ENCODE data around the gene TTC9B. TPM values are rescaled to one million over a fixed set of nuclear protein-coding genes. Genes with fewer than 3 reads are reported as not detected.

Gene TTC9B
- not detected in 2 replicates for total RNA-seq (2014; rRNA removed; shearing (Covaris generic); ENCODE audit: low replicate concordance)

- Histone ChIP-seq H3K4me3 (no peak within 1 kb of the TSS), H3K9me3 (peaks cover 3% of the 10 kb centered on the region; the same call in 1 of the 2 replicates)
- DNase-seq = peak; percentile 37
Observed at GRCh38 chr19:40217934-40218890, at the start of gene TTC9B. TTC9B (minus strand) TSS chr19:40218384; CDS start chr19:40218381, 3 bp downstream.

DNA sequence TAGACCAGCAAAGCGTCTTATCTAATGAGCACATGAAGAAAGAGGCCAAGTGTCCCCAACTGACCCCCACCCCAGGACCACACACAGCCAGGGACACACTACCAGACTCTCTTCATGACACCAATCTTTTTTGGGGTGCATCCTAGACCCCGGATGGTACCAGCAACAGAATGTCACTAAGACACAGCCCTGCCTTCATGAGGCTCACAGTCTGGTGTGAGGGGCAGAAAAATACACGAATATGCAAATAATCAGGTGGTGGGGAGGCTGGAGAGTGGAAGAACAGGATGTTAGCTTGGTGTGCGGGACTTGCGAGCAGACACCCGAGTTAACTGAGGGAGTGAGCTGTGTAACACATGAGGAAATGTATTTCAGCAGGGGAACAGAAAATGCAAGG is 49.4 kb upstream of the TTC9B start:
- no peak for DNase-seq
- peaks cover 76% of the 10 kb centered on the region for H3K36me3 ChIP-seq
- no peaks in the 10 kb centered on the region for H3K27me3 ChIP-seq
- H3K9me3 ChIP-seq = no peaks in the 10 kb centered on the region
- no peak overlapping the region for H3K4me3 ChIP-seq

More at GRCh38 chr19:40217934-40218890, at the start of gene TTC9B:
- H3K36me3 ChIP-seq = no peaks in the 10 kb centered on the region
- H3K27me3 ChIP-seq = peaks cover 28% of the 10 kb centered on the region

GRCh38 chr19:40266912-40267600 is 48.9 kb upstream of the TTC9B start:
- Histone ChIP-seq H3K27me3 (no peaks in the 10 kb centered on the region), H3K36me3 (peaks cover 76% of the 10 kb centered on the region), H3K9me3 (no peaks in the 10 kb centered on the region), H3K4me3 (no peak overlapping the region)
- DNase-seq = no peak

GRCh38 chr19:40266119-40266518 is 47.9 kb upstream of the TTC9B start:
- no peaks in the 10 kb centered on the region for H3K9me3 ChIP-seq
- DNase-seq = no peak
- peaks cover 68% of the 10 kb centered on the region for H3K36me3 ChIP-seq
- no peak overlapping the region for H3K4me3 ChIP-seq
- H3K27me3 ChIP-seq = no peaks in the 10 kb centered on the region

GRCh38 chr19:40265763-40266099 is 47.5 kb upstream of the TTC9B start:
- Histone ChIP-seq H3K27me3 (no peaks in the 10 kb centered on the region), H3K4me3 (no peak overlapping the region), H3K9me3 (no peaks in the 10 kb centered on the region), H3K36me3 (peaks cover 71% of the 10 kb centered on the region)
- DNase-seq = no peak

DNA sequence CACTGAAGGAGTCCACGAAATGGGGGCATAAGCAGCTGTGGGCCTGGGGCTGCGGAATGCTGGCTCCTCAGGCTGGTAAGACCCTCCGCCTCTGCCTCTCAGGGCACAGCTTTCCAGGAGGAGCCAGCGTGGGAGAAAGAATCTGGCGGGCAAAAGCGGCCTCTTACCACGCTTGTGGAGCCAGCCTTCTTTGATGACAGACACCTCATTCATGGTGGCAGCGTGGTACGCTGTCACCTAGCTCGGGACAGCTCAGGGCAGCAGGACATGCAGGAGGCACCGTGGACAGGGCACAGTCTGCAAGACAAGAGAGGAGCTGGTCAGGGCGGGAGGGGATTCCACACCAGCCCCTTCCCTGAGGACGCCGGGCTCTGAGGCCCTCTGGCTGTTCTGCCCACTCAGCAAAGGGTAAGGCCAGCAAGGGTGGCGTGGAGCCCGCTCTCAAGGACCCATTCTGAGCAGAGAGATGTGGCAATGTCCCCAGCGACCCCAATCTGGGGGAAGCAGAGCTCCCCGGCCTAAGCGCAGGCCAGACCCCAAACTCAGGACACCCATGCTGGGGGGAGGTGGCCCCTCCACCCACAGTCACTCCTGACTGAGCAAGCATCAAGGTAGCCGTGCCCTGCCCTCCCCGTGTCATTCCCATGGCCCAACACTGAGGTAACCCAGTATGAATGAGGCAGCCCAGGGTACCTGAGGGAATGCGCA is 47.0 kb upstream of the TTC9B start:
- Histone ChIP-seq H3K36me3 (peaks cover 68% of the 10 kb centered on the region), H3K27me3 (no peaks in the 10 kb centered on the region), H3K4me3 (no peak overlapping the region), H3K9me3 (no peaks in the 10 kb centered on the region)
- no peak for DNase-seq

GRCh38 chr19:40264314-40265054 is 46.3 kb upstream of the TTC9B start:
- Histone ChIP-seq H3K9me3 (no peaks in the 10 kb centered on the region), H3K4me3 (no peak overlapping the region), H3K36me3 (peaks cover 65% of the 10 kb centered on the region), H3K27me3 (no peaks in the 10 kb centered on the region)
- DNase-seq = no peak

DNA sequence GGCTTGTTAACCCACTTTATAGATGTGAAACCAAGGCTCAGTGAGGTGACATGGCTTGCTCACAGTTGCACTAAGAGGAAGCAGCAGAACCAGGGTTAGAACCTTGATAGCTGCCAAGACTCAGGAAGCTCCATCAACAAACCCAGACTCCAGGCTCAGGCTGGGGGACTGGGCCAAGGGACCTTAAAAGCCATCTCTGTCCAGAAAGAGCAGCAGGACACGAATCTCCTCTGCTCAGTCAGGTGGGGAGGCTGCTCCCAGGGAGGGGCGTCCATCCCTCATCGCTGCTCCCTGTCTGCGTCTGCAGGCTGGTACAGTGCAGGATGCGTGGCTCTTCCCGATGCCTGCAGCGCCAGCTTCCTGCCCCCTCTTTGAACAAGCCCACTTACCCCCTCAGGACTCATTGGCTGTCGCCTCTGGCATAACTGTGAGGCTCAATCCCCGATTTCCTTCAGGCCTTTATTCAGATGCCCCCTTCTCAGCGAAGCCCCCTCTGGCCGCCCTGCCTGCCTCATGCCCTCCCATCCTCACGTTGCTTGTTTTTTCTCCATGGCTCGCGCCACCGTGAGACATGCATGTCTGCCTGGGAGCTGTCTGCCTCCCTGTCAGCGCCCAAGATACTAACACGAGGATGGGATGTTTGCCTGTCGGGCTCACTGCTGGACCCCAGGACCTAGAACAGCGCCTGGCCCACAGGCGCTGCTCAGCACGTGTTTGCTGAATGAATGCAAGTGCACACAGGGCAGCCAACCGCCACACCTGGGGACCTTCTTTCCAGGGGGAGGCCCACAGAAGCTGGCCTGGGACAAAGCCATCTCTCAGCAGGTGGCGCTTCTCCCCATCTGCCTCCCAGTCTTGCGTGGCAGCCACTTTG is 45.5 kb upstream of the TTC9B start:
- DNase-seq = no peak
- Histone ChIP-seq H3K4me3 (no peak overlapping the region), H3K9me3 (no peaks in the 10 kb centered on the region), H3K36me3 (peaks cover 57% of the 10 kb centered on the region), H3K27me3 (no peaks in the 10 kb centered on the region)

DNA sequence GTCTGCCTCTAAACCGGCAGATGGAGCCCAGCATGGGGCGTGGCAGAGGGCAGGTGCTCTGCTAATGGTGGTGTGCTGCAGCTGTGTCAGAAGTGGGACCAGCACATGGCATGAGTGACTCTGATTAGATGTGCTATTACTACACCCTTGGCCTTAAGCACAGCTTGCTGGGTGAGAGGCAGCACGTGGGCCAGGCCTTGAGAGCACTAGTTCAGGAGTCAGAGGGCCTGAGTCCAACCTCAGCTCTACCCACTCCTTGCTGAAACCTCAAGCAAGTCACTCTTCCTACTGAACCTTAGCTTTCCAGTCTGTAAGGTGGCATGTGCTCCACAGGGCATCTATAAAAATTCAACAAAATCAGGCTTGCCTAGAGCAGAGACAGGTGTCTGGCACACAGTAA is 44.2 kb upstream of the TTC9B start:
- Histone ChIP-seq H3K9me3 (no peaks in the 10 kb centered on the region), H3K27me3 (no peaks in the 10 kb centered on the region), H3K4me3 (no peak overlapping the region), H3K36me3 (peaks cover 50% of the 10 kb centered on the region)
- DNase-seq = no peak

GRCh38 chr19:40261631-40262030 is 43.4 kb upstream of the TTC9B start:
- Histone ChIP-seq H3K4me3 (no peak overlapping the region), H3K9me3 (no peaks in the 10 kb centered on the region), H3K27me3 (no peaks in the 10 kb centered on the region), H3K36me3 (peaks cover 55% of the 10 kb centered on the region)
- DNase-seq = no peak

- Histone ChIP-seq H3K27me3 (no peaks in the 10 kb centered on the region), H3K9me3 (no peaks in the 10 kb centered on the region), H3K36me3 (peaks cover 54% of the 10 kb centered on the region), H3K4me3 (no peak overlapping the region)
- DNase-seq = peak; percentile 67
Observed at GRCh38 chr19:40257096-40257517, 38.9 kb upstream of the TTC9B start.

DNA sequence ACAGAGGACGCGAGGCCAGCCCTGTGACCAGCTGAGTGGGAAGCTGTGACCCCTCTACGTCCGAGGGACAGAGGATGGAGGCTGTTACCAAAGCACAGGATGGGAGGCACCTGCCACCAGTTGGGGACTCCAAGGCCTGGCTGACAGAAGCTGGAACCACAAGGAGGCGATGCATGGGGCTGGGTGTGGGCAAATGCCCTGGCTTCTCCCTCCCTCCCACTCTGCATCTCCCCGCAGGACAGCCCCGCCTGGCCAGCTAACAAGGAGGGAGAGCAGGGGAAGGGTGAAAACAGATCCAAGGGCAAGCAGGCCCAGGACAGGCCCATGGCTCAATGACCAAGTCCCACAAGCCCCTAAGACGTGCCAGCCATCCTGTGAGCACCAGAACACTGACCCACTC is 38.3 kb upstream of the TTC9B start:
- Histone ChIP-seq H3K36me3 (peaks cover 56% of the 10 kb centered on the region), H3K27me3 (no peaks in the 10 kb centered on the region), H3K4me3 (no peak overlapping the region), H3K9me3 (no peaks in the 10 kb centered on the region)
- DNase-seq = no peak

DNA sequence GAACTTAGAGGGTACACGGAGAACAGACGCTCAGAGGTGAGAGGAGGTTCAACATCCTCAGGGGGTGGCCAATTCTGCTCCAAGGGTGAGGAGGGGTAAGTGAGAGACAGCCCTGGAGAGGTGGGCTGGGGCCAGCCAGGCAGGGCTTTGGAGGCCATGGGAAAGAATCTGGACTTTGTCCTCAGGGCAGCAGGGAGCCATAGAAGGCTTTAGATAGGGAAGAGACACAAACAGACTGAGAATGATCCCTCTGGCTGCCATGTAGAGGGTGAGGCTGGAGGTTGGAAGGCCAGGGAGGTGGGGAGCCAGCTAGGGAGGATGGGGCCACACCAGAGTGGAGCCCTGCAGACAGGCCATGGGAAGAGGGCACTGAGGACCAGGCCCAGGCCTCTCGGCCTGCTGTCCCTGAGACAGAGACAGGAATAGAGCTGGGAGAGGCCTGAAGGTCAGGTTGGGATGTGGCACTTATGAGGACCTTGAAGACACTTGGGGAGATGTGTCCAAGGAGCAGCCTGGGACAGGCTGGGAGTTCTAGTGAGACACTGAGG is 37.5 kb upstream of the TTC9B start:
- peaks cover 53% of the 10 kb centered on the region for H3K36me3 ChIP-seq
- no peaks in the 10 kb centered on the region for H3K9me3 ChIP-seq
- H3K4me3 ChIP-seq = no peak overlapping the region
- DNase-seq = no peak
- no peaks in the 10 kb centered on the region for H3K27me3 ChIP-seq

GRCh38 chr19:40254714-40255418 is 36.7 kb upstream of the TTC9B start:
- Histone ChIP-seq H3K4me3 (no peak overlapping the region), H3K27me3 (no peaks in the 10 kb centered on the region), H3K36me3 (peaks cover 55% of the 10 kb centered on the region), H3K9me3 (no peaks in the 10 kb centered on the region)
- DNase-seq = no peak

GRCh38 chr19:40253611-40254092 is 35.5 kb upstream of the TTC9B start:
- H3K27me3 ChIP-seq = no peaks in the 10 kb centered on the region
- H3K4me3 ChIP-seq = no peak overlapping the region
- peaks cover 59% of the 10 kb centered on the region for H3K36me3 ChIP-seq
- no peak for DNase-seq
- H3K9me3 ChIP-seq = no peaks in the 10 kb centered on the region
